ENCODE measurements around the gene OR8B12.

The OR8B12 gene

GRCh38 chr11:124514131-124514530, 29.3 kb downstream of the OR8B12 start:
- no peak for DNase-seq (ENCODE audit: low spot score in 2 of 2)
- Histone ChIP-seq H3K9me3 (no peaks in the 10 kb centered on the region), H3K4me3 (no peak overlapping the region), H3K36me3 (replicated peaks) (no peaks in the 10 kb centered on the region), H3K4me1 (no peaks in the 10 kb centered on the region), H3K27me3 (ENCODE audit: low read depth) (0 out of 2 replicates have a peak, but pooled peaks cover 5% of the 10 kb centered on the region)
- in situ Hi-C loops (cut with MboI; ENCODE audit: low sequenced_read_pairs), result no loop called here

- Histone ChIP-seq H3K4me1 (no peaks in the 10 kb centered on the region), H3K36me3 (replicated peaks) (no peaks in the 10 kb centered on the region), H3K4me3 (no peak overlapping the region), H3K27me3 (ENCODE audit: low read depth) (0 out of 2 replicates have a peak, but pooled peaks cover 5% of the 10 kb centered on the region), H3K9me3 (no peaks in the 10 kb centered on the region)
- in situ Hi-C loops (cut with MboI; ENCODE audit: low sequenced_read_pairs), result no loop called here
- DNase-seq (ENCODE audit: low spot score in 2 of 2), result no peak
These were observed 31.7 kb downstream of the OR8B12 start for GRCh38 chr11:124511745-124512144.

- H3K27me3 ChIP-seq (ENCODE audit: low read depth), result 0 out of 2 replicates have a peak, but pooled peaks cover 4% of the 10 kb centered on the region
- in situ Hi-C loops (cut with MboI; ENCODE audit: low sequenced_read_pairs), result no loop called here
These were observed 33.2 kb downstream of the OR8B12 start for GRCh38 chr11:124510279-124510678.

GRCh38 chr11:124499711-124500110, 43.7 kb downstream of the OR8B12 start:
- Histone ChIP-seq H3K4me3 (no peak overlapping the region), H3K36me3 (replicated peaks) (no peaks in the 10 kb centered on the region), H3K4me1 (no peaks in the 10 kb centered on the region), H3K9me3 (no peaks in the 10 kb centered on the region), H3K27me3 (ENCODE audit: low read depth) (no peaks in the 10 kb centered on the region)
- DNase-seq (ENCODE audit: low spot score in 2 of 2), result no peak
- in situ Hi-C loops (cut with MboI; ENCODE audit: low sequenced_read_pairs), result no loop called here

More at GRCh38 chr11:124510279-124510678, 33.2 kb downstream of the OR8B12 start:
- Histone ChIP-seq H3K9me3 (no peaks in the 10 kb centered on the region), H3K36me3 (replicated peaks) (no peaks in the 10 kb centered on the region), H3K4me3 (no peak overlapping the region), H3K4me1 (no peaks in the 10 kb centered on the region)
- DNase-seq (ENCODE audit: low spot score in 2 of 2), result no peak

- in situ Hi-C loops (cut with MboI; ENCODE audit: low sequenced_read_pairs), result no loop called here
- no peak for DNase-seq (ENCODE audit: low spot score in 2 of 2)
- Histone ChIP-seq H3K4me1 (no peaks in the 10 kb centered on the region), H3K4me3 (no peak overlapping the region), H3K27me3 (ENCODE audit: low read depth) (no peaks in the 10 kb centered on the region), H3K9me3 (no peaks in the 10 kb centered on the region), H3K36me3 (replicated peaks) (no peaks in the 10 kb centered on the region)
These were observed 50.3 kb downstream of the OR8B12 start for GRCh38 chr11:124493016-124493655.

All from HAP-1 (cell line).